OCI-LY7 (cell line): Measurements from ENCODE around the gene PPP1R9B. TPM values are rescaled to one million over a fixed set of nuclear protein-coding genes. Genes with fewer than 3 reads are reported as not detected.

Source experiments
- BruUV-seq: library from RNA; stranded (reverse); fragments of 400-500 nt; replicated peaks from 2 replicates; lab custom pipeline; 2021; lab: Mats Ljungman, UMichigan
- CTCF ChIA-PET: fragments of 300-600 bp; sonication (Branson Sonifier 250); formaldehyde crosslinking; loops from one replicate; lab custom pipeline; 2022; ENCODE audit warnings: antibody characterized with exemption; ENCODE audit not compliant: unreplicated experiment; lab: Charles Lee
- POLR2A ChIA-PET: fragments of 300-600 bp; sonication (Branson Sonifier 250); formaldehyde crosslinking; loops from one replicate; lab custom pipeline; 2022; ENCODE audit warnings: antibody characterized with exemption; lab: Charles Lee
- DNase-seq: peaks from one replicate; pipeline ENCODE4 v3.0.0-alpha.2; 2015; ENCODE audit warnings: low spot score
- H2AFZ ChIP-seq: fragments of 200-600 bp; sonication (generic), shearing (Covaris generic); 2 replicates; pipeline ENCODE4 v1.6.1; 2014; ENCODE audit warnings: mild to moderate bottlenecking, antibody characterized with exemption, low read length, moderate library complexity
- H3K27ac ChIP-seq: fragments of 200-600 bp; sonication (generic); 2 replicates; pipeline ENCODE4 v1.5.1; 2014; ENCODE audit warnings: mixed run types, low read depth, mild to moderate bottlenecking, moderate library complexity, low read length, inconsistent platforms; ENCODE audit not compliant: poor library complexity, severe bottlenecking
- H3K36me3 ChIP-seq: fragments of 200-600 bp; sonication (generic); 2 replicates; pipeline ENCODE4 v1.6.1; 2014; ENCODE audit warnings: mild to moderate bottlenecking, antibody characterized with exemption, low read length, moderate library complexity, mixed read lengths; ENCODE audit not compliant: insufficient read depth
- H3K4me1 ChIP-seq: fragments of 200-600 bp; sonication (generic); 2 replicates; pipeline ENCODE4 v1.5.1; 2014; ENCODE audit warnings: mild to moderate bottlenecking, low read length; ENCODE audit not compliant: insufficient read depth, poor library complexity, severe bottlenecking
- H3K4me2 ChIP-seq: fragments of 200-600 bp; sonication (generic); 2 replicates; pipeline ENCODE4 v1.6.1; 2014; ENCODE audit warnings: mild to moderate bottlenecking, low read length
- H3K4me3 ChIP-seq: fragments of 200-600 bp; sonication (generic); 2 replicates; pipeline ENCODE4 v1.5.1; 2014; ENCODE audit warnings: mild to moderate bottlenecking, low read depth, low read length; ENCODE audit not compliant: poor library complexity, severe bottlenecking
- H3K79me2 ChIP-seq: fragments of 200-600 bp; sonication (generic); 2 replicates; pipeline ENCODE4 v1.6.1; 2016; ENCODE audit warnings: low read depth, mild to moderate bottlenecking, low read length, moderate library complexity, mixed read lengths; ENCODE audit not compliant: insufficient read depth
- H3K9me2 ChIP-seq: fragments of 200-600 bp; sonication (generic); 2 replicates; pipeline ENCODE4 v1.6.1; 2016; ENCODE audit warnings: mild to moderate bottlenecking, low read length, mixed read lengths; ENCODE audit not compliant: insufficient read depth
- H3K9me3 ChIP-seq: fragments of 200-600 bp; sonication (generic); 2 replicates; pipeline ENCODE4 v1.6.1; 2014; ENCODE audit warnings: mild to moderate bottlenecking, mixed run types, low read length, mixed read lengths
- H4K20me1 ChIP-seq: fragments of 200-600 bp; sonication (generic); 2 replicates; pipeline ENCODE4 v1.6.1; 2014; ENCODE audit warnings: mild to moderate bottlenecking, antibody characterized with exemption, low read length, moderate library complexity, mixed read lengths; ENCODE audit not compliant: insufficient read depth
- CTCF ChIP-seq: fragments of 200-600 bp; sonication (generic); conservative IDR thresholded peaks from 2 replicates; pipeline ENCODE4 v1.5.1; 2014; ENCODE audit warnings: mild to moderate bottlenecking, antibody characterized with exemption, low read length, moderate library complexity, mixed read lengths
- EZH2phosphoT487 ChIP-seq: fragments of 200-600 bp; sonication (generic); IDR thresholded peaks from 2 replicates; pipeline ENCODE4 v1.6.1; 2018; ENCODE audit warnings: low read depth, borderline replicate concordance, mild to moderate bottlenecking, mixed run types, antibody characterized with exemption, low read length, moderate library complexity, mixed read lengths
- intact Hi-C: fragments of 100-400 bp; cut with micrococcal nuclease; formaldehyde crosslinking; loops from one replicate; pipeline ENCODE4 v1.10.0; 2022; ENCODE audit not compliant: unreplicated experiment
- total RNA-seq, 2 experiments: library from RNA; depleted of rRNA in 1 of 2; stranded (reverse); fragments of >200 nt in 1 of 2; shearing (Covaris generic) in 1 of 2; gene quantifications; 2 replicates each; pipeline ENCODE4 v1.2.3, GENCODE V29; 2014 to 2022

The PPP1R9B gene
- total RNA-seq, 2 experiments from 2014 or later = 45.3 to 87.0 TPM

- TF ChIP-seq EZH2phosphoT487 = no peak
- peak; percentile 97 for TF ChIP-seq CTCF
- H3K9me3 ChIP-seq = peaks cover 5% of the 10 kb centered on the region; the same call in 1 of the 2 replicates
- H3K27ac ChIP-seq = peak overlapping the region; percentile 1
- ChIA-PET CTCF (interaction anchor here (0.9 to 1.3 kb wide), 3 partner anchors 59 to 86 kb away, joined by 3 to 4 read pairs (median 3); no protein-coding TSS in a partner anchor), POLR2A (no interaction called here)
- no peak overlapping the region for H3K4me3 ChIP-seq
- no peaks in the 10 kb centered on the region for H3K4me1 ChIP-seq
- peak; percentile 76 for DNase-seq
- BruUV-seq = no TSS peak
- intact Hi-C loops = loop anchor here (1.0 to 5.0 kb wide), 3 partner anchors 60 to 226 kb away; no protein-coding TSS in a partner anchor
- no peaks in the 10 kb centered on the region for H3K9me2 ChIP-seq
- no peak overlapping the region for H3K4me2 ChIP-seq
- H3K79me2 ChIP-seq = no peaks in the 10 kb centered on the region
- peaks cover 18% of the 10 kb centered on the region for H3K36me3 ChIP-seq
- no peaks in the 10 kb centered on the region for H4K20me1 ChIP-seq
- H2AFZ ChIP-seq = no peak overlapping the region
These were observed 63.1 kb downstream of the PPP1R9B start for GRCh38 chr17:50087246-50087911.

Other genes with a start within 250 kb of the PPP1R9B start
- 0.28 and 0.47 TPM in 2 replicates for gene DLX4, start 181.5 kb downstream of the PPP1R9B start, total RNA-seq (2014; rRNA removed; shearing (Covaris generic))
- 0.27 and 1.3 TPM in 2 replicates for gene DLX4, start 181.5 kb downstream of the PPP1R9B start, total RNA-seq (2022)
- not detected in 2 replicates for gene DLX3, start 155.5 kb downstream of the PPP1R9B start, total RNA-seq (2014; rRNA removed; shearing (Covaris generic))
- not detected in 2 replicates for gene DLX3, start 155.5 kb downstream of the PPP1R9B start, total RNA-seq (2022)
- 23.2 and 30.7 TPM in 2 replicates for gene ITGA3, start 94.6 kb downstream of the PPP1R9B start, total RNA-seq (2014; rRNA removed; shearing (Covaris generic))
- gene ITGA3, start 94.6 kb downstream of the PPP1R9B start, total RNA-seq (2022) = 15.2 and 15.6 TPM in 2 replicates
- 10.4 and 21.8 TPM in 2 replicates for gene PDK2, start 55.3 kb downstream of the PPP1R9B start, total RNA-seq (2014; rRNA removed; shearing (Covaris generic))
- 27.7 and 30.1 TPM in 2 replicates for gene PDK2, start 55.3 kb downstream of the PPP1R9B start, total RNA-seq (2022)
- gene SAMD14, start 20.5 kb downstream of the PPP1R9B start, total RNA-seq (2014; rRNA removed; shearing (Covaris generic)) = not detected in 2 replicates
- 0.13 and 0.59 TPM in 2 replicates for gene SAMD14, start 20.5 kb downstream of the PPP1R9B start, total RNA-seq (2022)
- gene SGCA, start 15.3 kb upstream of the PPP1R9B start, total RNA-seq (2014; rRNA removed; shearing (Covaris generic)) = 0.57 TPM in 1 of 2 replicates, not detected in the other
- gene SGCA, start 15.3 kb upstream of the PPP1R9B start, total RNA-seq (2022) = 1.1 TPM in 1 of 2 replicates, not detected in the other
- not detected in 2 replicates for gene COL1A1, start 51.0 kb upstream of the PPP1R9B start, total RNA-seq (2014; rRNA removed; shearing (Covaris generic))
- not detected in 2 replicates for gene COL1A1, start 51.0 kb upstream of the PPP1R9B start, total RNA-seq (2022)
- gene TMEM92, start 123.8 kb upstream of the PPP1R9B start, total RNA-seq (2014; rRNA removed; shearing (Covaris generic)) = not detected in 2 replicates
- not detected in 2 replicates for gene TMEM92, start 123.8 kb upstream of the PPP1R9B start, total RNA-seq (2022)
- gene XYLT2, start 195.4 kb upstream of the PPP1R9B start, total RNA-seq (2014; rRNA removed; shearing (Covaris generic)) = 22.4 and 22.5 TPM in 2 replicates
- 20.9 and 25.5 TPM in 2 replicates for gene XYLT2, start 195.4 kb upstream of the PPP1R9B start, total RNA-seq (2022)
- 80.2 and 85.1 TPM in 2 replicates for gene MRPL27, start 222.5 kb upstream of the PPP1R9B start, total RNA-seq (2014; rRNA removed; shearing (Covaris generic))
- gene MRPL27, start 222.5 kb upstream of the PPP1R9B start, total RNA-seq (2022) = 63.9 and 68.8 TPM in 2 replicates
- 25.2 and 34.0 TPM in 2 replicates for gene EME1, start 222.6 kb upstream of the PPP1R9B start, total RNA-seq (2014; rRNA removed; shearing (Covaris generic))
- gene EME1, start 222.6 kb upstream of the PPP1R9B start, total RNA-seq (2022) = 34.2 and 38.2 TPM in 2 replicates
- gene LRRC59, start 246.8 kb upstream of the PPP1R9B start, total RNA-seq (2014; rRNA removed; shearing (Covaris generic)) = 81.9 and 87.4 TPM in 2 replicates
- gene LRRC59, start 246.8 kb upstream of the PPP1R9B start, total RNA-seq (2022) = 111 and 125 TPM in 2 replicates